Posterior cingulate gyrus (tissue), 11 donors: ENCODE measurements around the gene COL4A2.
"Not testable (repeated sequence)": the region's sequence is repeated elsewhere in the genome, so short reads cannot be mapped to it uniquely, and the experiment has no call there.

Experiments used
- DNase-seq, 10 donors: peaks; one replicate each; pipeline versions ENCODE4 v3.0.0 to v3.0.0-alpha.2; 2020 to 2021; ENCODE audit warnings: mixed read lengths in 3 of 10
- intact Hi-C: fragments of 100-400 bp; cut with DNase I; formaldehyde crosslinking; loops from one replicate; pipeline ENCODE4 v1.15.1; 2023

The COL4A2 gene

DNA sequence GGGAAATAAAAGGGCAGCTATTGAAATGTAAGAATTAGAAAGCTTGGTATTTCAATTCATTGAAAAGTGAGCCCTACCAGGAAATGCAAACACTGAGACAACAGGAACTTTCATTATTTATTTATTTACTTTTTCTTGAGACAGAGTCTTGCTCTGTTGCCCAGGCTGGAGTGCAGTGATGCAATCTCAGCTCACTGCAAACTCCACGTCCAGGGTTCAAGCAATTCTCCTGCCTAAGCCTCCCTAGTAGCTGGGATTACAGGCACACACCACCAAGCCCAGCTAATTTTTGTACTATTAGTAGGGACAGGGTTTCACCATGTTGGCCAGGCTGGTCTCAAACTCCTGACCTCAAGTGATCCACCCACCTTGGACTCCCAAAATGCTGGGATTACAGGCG is 225.2 kb downstream of the COL4A2 start:
- DNase-seq, intact Hi-C loops: not testable (repeated sequence)

- peak in 3 of 10 donors; percentile 20 to 68 (median 60) for DNase-seq
- intact Hi-C loops, result no loop called here
Measured at GRCh38 chr13:110533771-110534670, 226.9 kb downstream of the COL4A2 start.

DNA sequence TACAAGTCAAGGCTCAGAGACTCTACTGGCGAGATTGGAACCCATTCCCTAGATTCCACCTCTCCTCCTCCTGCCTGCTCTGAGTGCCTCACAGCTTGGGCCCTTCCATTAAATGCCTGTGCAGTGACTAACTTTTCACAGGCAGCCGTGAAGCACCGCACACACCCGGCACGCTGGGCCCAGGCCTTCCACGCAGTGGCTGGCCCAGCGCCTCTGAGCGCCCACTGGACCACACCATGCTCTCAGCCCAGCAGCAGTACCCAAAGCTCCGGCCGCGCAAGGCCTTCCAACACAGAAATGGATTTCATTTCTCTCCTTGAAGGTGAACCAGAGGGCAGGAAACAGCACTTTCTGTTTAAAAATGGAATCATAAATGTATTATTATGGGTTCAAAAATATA is 228.4 kb downstream of the COL4A2 start:
- DNase-seq, result peak in 3 of 10 donors; percentile 52 to 67 (median 60)
- intact Hi-C loops, result no loop called here

- intact Hi-C loops, result no loop called here
- peak in 4 of 10 donors; percentile 17 to 77 (median 28) for DNase-seq
Measured at GRCh38 chr13:110536006-110536693, 229.1 kb downstream of the COL4A2 start.

DNA sequence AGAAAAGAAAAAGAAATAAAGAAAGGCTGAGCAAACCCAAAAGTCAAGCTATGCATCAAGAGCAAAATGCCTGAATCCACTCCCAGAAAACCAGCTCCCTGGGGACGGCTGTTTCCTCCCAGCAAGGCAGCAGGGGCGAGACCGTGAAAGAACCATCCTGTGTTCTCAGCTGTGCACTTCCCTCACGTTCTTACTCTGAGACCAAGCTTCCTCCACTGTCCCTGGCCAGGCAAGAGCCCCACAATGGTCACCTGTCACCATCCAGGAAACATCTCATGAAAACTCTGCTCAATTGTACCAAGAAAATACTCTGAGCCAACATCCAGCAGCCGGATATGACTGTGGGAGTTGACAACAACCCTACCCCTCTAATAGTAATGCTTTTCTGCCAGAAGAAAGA is 231.5 kb downstream of the COL4A2 start:
- intact Hi-C loops, result no loop called here
- peak in 2 of 10 donors; percentile 61 to 77 for DNase-seq

DNA sequence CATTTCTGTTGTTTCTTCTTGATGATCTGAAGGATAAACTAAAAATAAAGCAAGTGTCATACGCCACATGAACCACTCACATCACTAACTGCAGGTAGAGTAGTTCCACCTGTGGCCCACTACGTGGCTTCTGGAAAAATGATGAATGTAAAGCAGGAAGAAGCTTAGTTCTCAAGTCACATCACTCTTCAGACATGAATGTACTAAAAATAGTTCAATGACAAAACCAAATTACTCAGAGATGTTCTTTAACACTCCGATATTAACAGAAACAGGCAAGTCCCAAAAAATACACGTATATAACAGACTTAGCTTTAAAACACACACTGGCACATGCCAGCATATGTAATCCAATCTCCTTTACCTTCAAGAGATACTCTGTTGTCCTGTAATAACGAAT is 232.8 kb downstream of the COL4A2 start:
- intact Hi-C loops, result no loop called here
- no peak for DNase-seq

DNA sequence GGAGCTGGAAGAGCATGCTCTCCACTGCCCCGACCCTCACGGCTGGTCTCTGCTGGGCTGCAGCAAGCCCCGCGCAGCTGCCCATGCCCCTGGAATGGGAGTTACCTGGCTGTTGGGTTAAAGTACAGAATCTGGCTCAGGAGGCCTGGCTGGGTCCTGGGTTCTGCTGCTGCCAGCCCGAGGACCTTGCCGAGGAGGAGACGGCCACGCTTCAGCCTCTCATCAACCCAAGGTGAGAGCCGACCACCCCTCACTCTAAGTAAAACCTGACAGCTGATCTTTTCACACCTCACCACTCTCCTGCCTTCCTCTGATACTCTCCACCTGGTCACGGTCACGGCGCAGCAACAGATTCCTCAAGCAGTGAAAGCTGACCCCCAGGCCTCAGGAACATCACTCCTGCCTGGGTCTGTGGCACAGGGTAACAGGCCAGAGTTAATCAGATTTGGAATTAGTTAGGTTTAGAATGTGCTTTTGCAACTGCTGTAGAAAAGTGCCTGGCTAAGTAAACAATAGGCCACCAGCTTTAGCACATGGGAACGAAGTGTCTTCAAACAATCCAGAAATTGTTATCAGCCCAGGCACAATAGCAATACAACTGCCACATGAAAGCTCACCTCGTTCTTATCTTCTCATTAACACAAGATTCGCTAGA is 233.9 kb downstream of the COL4A2 start:
- peak in 1 of 10 donors; percentile 42 for DNase-seq
- intact Hi-C loops, result no loop called here

- peak in 1 of 10 donors; percentile 1 for DNase-seq
- intact Hi-C loops, result no loop called here
Measured at GRCh38 chr13:110541526-110541920, 234.4 kb downstream of the COL4A2 start.

- no peak for DNase-seq
- intact Hi-C loops, result no loop called here
Measured at GRCh38 chr13:110542169-110542796, 235.2 kb downstream of the COL4A2 start.

DNA sequence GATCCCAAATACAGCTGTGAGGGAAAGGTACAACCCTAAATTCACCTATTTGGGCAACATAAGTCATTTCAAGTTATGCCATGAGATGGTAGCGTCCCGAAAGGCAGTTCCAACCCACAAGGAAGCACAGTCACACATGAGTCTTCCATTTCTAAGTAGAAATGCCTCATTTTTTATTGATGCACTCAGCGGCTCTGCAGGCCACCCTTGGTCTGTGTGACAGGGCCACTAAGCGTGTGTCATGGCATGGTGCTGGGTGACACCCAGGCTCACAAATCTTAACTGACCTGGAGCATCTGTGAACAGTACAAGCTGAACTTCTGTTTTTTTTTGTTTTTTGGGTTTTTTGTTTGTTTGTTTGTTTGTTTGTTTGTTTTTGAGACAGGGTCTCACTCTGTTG is 239.3 kb downstream of the COL4A2 start:
- intact Hi-C loops, result no loop called here
- DNase-seq, result peak in 1 of 10 donors; percentile 14

DNA sequence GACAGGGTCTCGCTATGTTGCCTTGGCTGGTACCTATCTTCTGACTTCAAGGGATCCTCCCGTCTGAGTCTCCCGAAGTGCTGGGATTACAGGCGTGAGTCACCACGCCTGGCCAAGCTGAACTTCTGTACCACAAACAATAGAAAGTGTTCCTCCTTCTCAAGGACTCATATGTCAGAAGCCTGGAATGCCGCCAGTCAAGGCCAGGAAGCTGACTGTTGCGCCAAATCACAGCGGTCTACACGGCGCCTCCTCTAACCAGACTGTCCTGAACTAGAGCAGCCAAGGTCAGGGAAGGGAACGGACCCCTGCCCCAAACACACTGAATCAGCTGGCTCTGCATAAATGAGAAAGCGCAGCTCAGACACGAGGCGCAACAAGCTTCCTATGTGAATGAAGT is 239.8 kb downstream of the COL4A2 start:
- DNase-seq, result peak in 1 of 10 donors; percentile 65
- intact Hi-C loops, result no loop called here

GRCh38 chr13:110548891-110549794 is 242.1 kb downstream of the COL4A2 start:
- DNase-seq, result peak in 1 of 10 donors; percentile 33
- intact Hi-C loops, result no loop called here

- DNase-seq, result peak in 1 of 10 donors; percentile 38
- intact Hi-C loops, result no loop called here
Measured at GRCh38 chr13:110549795-110550160, 242.7 kb downstream of the COL4A2 start.

- intact Hi-C loops, result no loop called here
Measured at GRCh38 chr13:110551284-110551683, 244.2 kb downstream of the COL4A2 start.

GRCh38 chr13:110552767-110553166 is 245.7 kb downstream of the COL4A2 start:
- intact Hi-C loops, result no loop called here
- peak in 1 of 10 donors; percentile 84 for DNase-seq

More at GRCh38 chr13:110551284-110551683, 244.2 kb downstream of the COL4A2 start:
- peak in 1 of 10 donors; percentile 56 for DNase-seq

GRCh38 chr13:110553417-110553816 is 246.3 kb downstream of the COL4A2 start:
- intact Hi-C loops, result no loop called here
- DNase-seq, result no peak

GRCh38 chr13:110554227-110554836 is 247.2 kb downstream of the COL4A2 start:
- intact Hi-C loops, result no loop called here

GRCh38 chr13:110554946-110555345 is 247.9 kb downstream of the COL4A2 start:
- intact Hi-C loops, result no loop called here
- peak in 1 of 10 donors; percentile 50 for DNase-seq

More at GRCh38 chr13:110554227-110554836, 247.2 kb downstream of the COL4A2 start:
- DNase-seq, result peak in 1 of 10 donors; percentile 29
